CD4-positive, alpha-beta T cell treated with Interleukin-4 for 4 hours (primary cell): Measurements from ENCODE around the gene PRKG1.
"Not testable (repeated sequence)": the region's sequence is repeated elsewhere in the genome, so short reads cannot be mapped to it uniquely, and the experiment has no call there.

Source experiments
- DNase-seq: peaks from one replicate; pipeline ENCODE4 v3.0.0-alpha.2; 2020

Gene PRKG1

GRCh38 chr10:51397695-51398094, 323.4 kb downstream of the PRKG1 start:
- no peak for DNase-seq

GRCh38 chr10:51399840-51400239, 325.6 kb downstream of the PRKG1 start:
- no peak for DNase-seq

- no peak for DNase-seq
These were observed 326.3 kb downstream of the PRKG1 start for GRCh38 chr10:51400392-51401096.

GRCh38 chr10:51403521-51403920, 329.2 kb downstream of the PRKG1 start:
- DNase-seq: no peak

- no peak for DNase-seq
These were observed 331.5 kb downstream of the PRKG1 start for GRCh38 chr10:51405580-51406351.

- no peak for DNase-seq
These were observed 332.3 kb downstream of the PRKG1 start for GRCh38 chr10:51406581-51406980.

- DNase-seq: no peak
These were observed 342.2 kb downstream of the PRKG1 start for GRCh38 chr10:51416494-51416893.

- no peak for DNase-seq
These were observed 345.2 kb downstream of the PRKG1 start for GRCh38 chr10:51419196-51420093.

GRCh38 chr10:51421853-51422252, 347.6 kb downstream of the PRKG1 start:
- DNase-seq: no peak

GRCh38 chr10:51422311-51423120, 348.2 kb downstream of the PRKG1 start:
- peak; percentile 29 for DNase-seq

GRCh38 chr10:51423121-51423452, 348.8 kb downstream of the PRKG1 start:
- no peak for DNase-seq

GRCh38 chr10:51425431-51425830, 351.1 kb downstream of the PRKG1 start:
- DNase-seq: no peak

GRCh38 chr10:51427758-51428157, 353.5 kb downstream of the PRKG1 start:
- DNase-seq: no peak

- no peak for DNase-seq
These were observed 356.2 kb downstream of the PRKG1 start for GRCh38 chr10:51430506-51430905.

- DNase-seq: no peak
These were observed 359.7 kb downstream of the PRKG1 start for GRCh38 chr10:51433949-51434475.

GRCh38 chr10:51436805-51437204, 362.5 kb downstream of the PRKG1 start:
- no peak for DNase-seq

GRCh38 chr10:51439645-51440044, 365.4 kb downstream of the PRKG1 start:
- DNase-seq: no peak

- DNase-seq: no peak
These were observed 371.3 kb downstream of the PRKG1 start for GRCh38 chr10:51445588-51445987.

GRCh38 chr10:51447119-51447518, 372.8 kb downstream of the PRKG1 start:
- no peak for DNase-seq

GRCh38 chr10:51455762-51456161, 381.5 kb downstream of the PRKG1 start:
- not testable (repeated sequence) for DNase-seq

GRCh38 chr10:51459476-51459875, 385.2 kb downstream of the PRKG1 start:
- no peak for DNase-seq

GRCh38 chr10:51462076-51462779, 387.9 kb downstream of the PRKG1 start:
- DNase-seq: no peak
